SK-N-SH (cell line): Measurements from ENCODE around the gene SNX15. TPM values are rescaled to one million over a fixed set of nuclear protein-coding genes. Genes with fewer than 3 reads are reported as not detected.

ENCODE experiments used
- CTCF ChIA-PET: fragments of 300-600, 350-600 bp; formaldehyde crosslinking; extraction: SDS; loops from one replicate; lab custom pipeline; 2021; lab: Yijun Ruan, JAX
- POLR2A ChIA-PET: fragments of 350-600 bp; sonication (Branson Sonifier 250); formaldehyde crosslinking; extraction: SDS; loops from one replicate; lab custom pipeline; 2020; ENCODE audit warnings: antibody characterized with exemption, inconsistent platforms; lab: Yijun Ruan, JAX
- DNase-seq: peaks from one replicate; pipeline ENCODE4 v3.0.0; 2012
- H2AFZ ChIP-seq: fragments of 200-600 bp; sonication (generic); 2 replicates; pipeline ENCODE4 v1.8.1; 2016; ENCODE audit warnings: antibody characterized with exemption, mild to moderate bottlenecking, low read depth
- H3F3A ChIP-seq: fragments of 200-600 bp; sonication (generic); replicated peaks from 2 replicates; pipeline ENCODE3; 2016; ENCODE audit warnings: antibody characterized with exemption, mild to moderate bottlenecking; ENCODE audit not compliant: insufficient read depth
- H3K27ac ChIP-seq, 2 experiments: fragments of 200-500 bp in 1 of 2; fragments of 200-600 bp in 1 of 2; sonication (Bioruptor generic) in 1 of 2; sonication (generic), shearing (Covaris generic) in 1 of 2; 2 replicates each; pipeline versions ENCODE4 v1.5.1 to v1.6.1; 2014 to 2016; ENCODE audit warnings: low read depth in 2 of 2, inconsistent platforms in 1 of 2, low read length in 1 of 2, mild to moderate bottlenecking in 1 of 2, mixed read lengths in 1 of 2
- H3K27me3 ChIP-seq: fragments of 200-600 bp; sonication (generic), shearing (Covaris generic); 2 replicates; pipeline ENCODE4 v1.6.1; 2016; ENCODE audit warnings: mixed run types; ENCODE audit not compliant: insufficient read depth
- H3K36me3 ChIP-seq, 2 experiments: fragments of 200-500 bp in 1 of 2; fragments of 200-600 bp in 1 of 2; sonication (Bioruptor generic) in 1 of 2; sonication (generic) in 1 of 2; replicated peaks in 1 of 2; 2 replicates each; pipeline versions ENCODE3 to v1.5.1; 2014 to 2016; ENCODE audit warnings: low read length in 1 of 2, mild to moderate bottlenecking in 1 of 2; ENCODE audit not compliant: insufficient read depth in 2 of 2, control insufficient read depth in 1 of 2
- H3K4me1 ChIP-seq, 2 experiments: fragments of 200-500 bp in 1 of 2; fragments of 200-600 bp in 1 of 2; sonication (Bioruptor generic) in 1 of 2; sonication (generic), shearing (Covaris generic) in 1 of 2; 2 replicates each; pipeline versions ENCODE4 v1.5.1 to v1.6.1; 2014 to 2016; ENCODE audit warnings: low read depth in 1 of 2, low read length in 1 of 2, mixed run types in 1 of 2; ENCODE audit not compliant: insufficient read depth in 2 of 2, control insufficient read depth in 1 of 2
- H3K4me2 ChIP-seq: fragments of 200-600 bp; sonication (generic), shearing (Covaris generic); 2 replicates; pipeline ENCODE4 v1.6.1; 2017; ENCODE audit warnings: mixed run types
- H3K4me3 ChIP-seq, 2 experiments: fragments of 200-500 bp in 1 of 2; fragments of 200-600 bp in 1 of 2; sonication (Bioruptor generic) in 1 of 2; sonication (generic), shearing (Covaris generic) in 1 of 2; 2 replicates each; pipeline versions ENCODE4 v1.5.1 to v1.8.1; 2014 to 2016; ENCODE audit warnings: low read depth in 2 of 2, inconsistent platforms in 1 of 2, low read length in 1 of 2, mild to moderate bottlenecking in 1 of 2, mixed read lengths in 1 of 2, moderate library complexity in 1 of 2
- H3K79me2 ChIP-seq: fragments of 200-600 bp; sonication (generic); 2 replicates; pipeline ENCODE4 v1.8.1; 2017; ENCODE audit warnings: mild to moderate bottlenecking; ENCODE audit not compliant: insufficient read depth
- H3K9ac ChIP-seq: fragments of 200-600 bp; sonication (generic); 2 replicates; pipeline ENCODE4 v1.6.1; 2017; ENCODE audit warnings: mixed run types
- H3K9me2 ChIP-seq: fragments of 200-600 bp; sonication (generic); 2 replicates; pipeline ENCODE4 v1.6.1; 2017; ENCODE audit warnings: mixed run types
- H3K9me3 ChIP-seq: fragments of 200-600 bp; sonication (generic); 2 replicates; pipeline ENCODE4 v1.6.1; 2017; ENCODE audit warnings: mixed run types, mild to moderate bottlenecking, moderate library complexity
- H4K20me1 ChIP-seq: fragments of 200-600 bp; sonication (generic); 2 replicates; pipeline ENCODE4 v1.6.1; 2017; ENCODE audit warnings: mild to moderate bottlenecking, mixed run types; ENCODE audit not compliant: insufficient read depth
- FOXJ3 ChIP-seq: sonication (generic); formaldehyde crosslinking; IDR thresholded peaks from 2 replicates; pipeline ENCODE4 v1.5.1; 2020; ENCODE audit warnings: mild to moderate bottlenecking, missing genetic modification reagents
- GABPA ChIP-seq: IDR thresholded peaks from 2 replicates; pipeline ENCODE4 v1.4.0; 2012; ENCODE audit warnings: low read depth, mild to moderate bottlenecking
- IRF3 ChIP-seq: fragments of 150-350 bp; IDR thresholded peaks from 2 replicates; pipeline ENCODE4 v1.6.1; 2016; ENCODE audit warnings: mild to moderate bottlenecking, low read depth, low read length
- NRF1 ChIP-seq: IDR thresholded peaks from 2 replicates; pipeline ENCODE4 v1.6.1; 2012; ENCODE audit warnings: low read depth, mild to moderate bottlenecking, low read length
- PBX3 ChIP-seq: IDR thresholded peaks from 2 replicates; pipeline ENCODE4; 2012
- RAD21 ChIP-seq: IDR thresholded peaks from 2 replicates; pipeline ENCODE4 v1.6.1; 2012; ENCODE audit warnings: mild to moderate bottlenecking, low read length
- RCOR1 ChIP-seq: fragments of 150-350 bp; IDR thresholded peaks from 2 replicates; pipeline ENCODE4 v1.6.1; 2017; ENCODE audit warnings: antibody characterized with exemption, low read length
- RFX5 ChIP-seq: IDR thresholded peaks from 2 replicates; pipeline ENCODE4 v1.6.1; 2012; ENCODE audit warnings: mild to moderate bottlenecking, improper control_type of control experiment, low read length
- SIN3A ChIP-seq: IDR thresholded peaks from 2 replicates; pipeline ENCODE4 v1.6.1; 2012; ENCODE audit warnings: low read depth, mild to moderate bottlenecking, low read length, moderate library complexity, borderline replicate concordance
- TAF1 ChIP-seq: IDR thresholded peaks from 2 replicates; pipeline ENCODE4 v1.6.1; 2012; ENCODE audit warnings: low read depth, mild to moderate bottlenecking, low read length, moderate library complexity, borderline replicate concordance
- TCF12 ChIP-seq: IDR thresholded peaks from 2 replicates; pipeline ENCODE4 v1.4.0; 2012
- USF1 ChIP-seq: IDR thresholded peaks from 2 replicates; pipeline ENCODE4 v1.4.0; 2012; ENCODE audit warnings: low read depth, borderline replicate concordance
- ZBTB33 ChIP-seq: IDR thresholded peaks from 2 replicates; pipeline ENCODE4 v1.4.0; 2012; ENCODE audit warnings: low read depth, borderline replicate concordance
- WGBS: methylation state at CpG from one replicate; pipeline ENCODE4 v1.1.6; 2017; ENCODE audit warnings: low lambda C conversion rate; 5-methylcytosine and 5-hydroxymethylcytosine counted together
- polyA plus RNA-seq, 3 experiments: library from polyadenylated mRNA; depleted of rRNA; stranded (reverse); fragments of >200 nt; gene quantifications; 2 replicates each; pipeline ENCODE4 v1.2.3, GENCODE V29; 2012

SNX15 gene
- polyA plus RNA-seq, 1 of the 3 experiments (the other 2 are of a cell fraction), result 17.2 TPM

GRCh38 chr11:65036931-65037330 is 9.7 kb downstream of the SNX15 start:
- 91% methylated on average over 6 of the region's 6 CpGs for WGBS
- peaks cover 7 to 21% of the 10 kb centered on the region in 2 experiments for H3K36me3 ChIP-seq
- no peaks in the 10 kb centered on the region for H3K9me3 ChIP-seq
- no peak overlapping the region for H3K4me3 ChIP-seq
- no peak for DNase-seq
- no peaks in the 10 kb centered on the region for H4K20me1 ChIP-seq
- no peak for TF ChIP-seq TCF12
- no peak for TF ChIP-seq PBX3
- TF ChIP-seq USF1, result no peak
- TF ChIP-seq RFX5, result no peak
- no peak for TF ChIP-seq SIN3A
- TF ChIP-seq TAF1, result no peak
- no peak for TF ChIP-seq NRF1
- no peak for TF ChIP-seq GABPA
- no peak for TF ChIP-seq RAD21
- no peak for TF ChIP-seq FOXJ3 (CRISPR knock-in tag)
- no peak for TF ChIP-seq ZBTB33
- H3K4me1 ChIP-seq, result peaks cover 0 to 5% of the 10 kb centered on the region in 2 experiments; a peak in 1 of 4 replicates
- ChIA-PET CTCF (no interaction called here), POLR2A (no interaction called here)
- peaks cover 12% of the 10 kb centered on the region for H3F3A ChIP-seq
- H3K27me3 ChIP-seq, result no peaks in the 10 kb centered on the region
- H3K79me2 ChIP-seq, result peaks cover 5% of the 10 kb centered on the region
- no peak overlapping the region for H3K27ac ChIP-seq
- H3K4me2 ChIP-seq, result no peak overlapping the region
- no peak overlapping the region for H3K9ac ChIP-seq
- no peak overlapping the region for H2AFZ ChIP-seq
- H3K9me2 ChIP-seq, result no peaks in the 10 kb centered on the region

GRCh38 chr11:65040520-65040846 is 13.2 kb downstream of the SNX15 start:
- Histone ChIP-seq H3K4me2 (peak overlapping the region; percentile 93), H3K9me3 (no peaks in the 10 kb centered on the region), H4K20me1 (no peaks in the 10 kb centered on the region), H3K36me3 (peaks cover 8 to 28% of the 10 kb centered on the region in 2 experiments), H3K4me1 (peaks cover 5 to 7% of the 10 kb centered on the region in 2 experiments; a peak in 2 of 4 replicates), H3K27ac (peak overlapping the region; percentile 80 to 91), H3K9ac (peak overlapping the region; percentile 70; the same call in 1 of the 2 replicates), H3F3A (peaks cover 12% of the 10 kb centered on the region), H3K9me2 (no peaks in the 10 kb centered on the region), H3K79me2 (peaks cover 30% of the 10 kb centered on the region), H2AFZ (peak overlapping the region; percentile 86), H3K27me3 (no peaks in the 10 kb centered on the region), H3K4me3 (peak overlapping the region; percentile 76 to 81)
- 31% methylated on average over 7 of the region's 7 CpGs for WGBS
- no peak for DNase-seq
- ChIA-PET CTCF (interaction anchor here (1.0 to 3.2 kb wide), 4 partner anchors 9 to 72 kb away, joined by 5 to 35 read pairs (median 11); partner anchors contain the start of genes ARL2, SNX15 and TM7SF2), POLR2A (interaction anchor here (1.1 to 1.3 kb wide), 2 partner anchors 14 to 70 kb away, joined by 3 to 5 read pairs; partner anchors contain the start of gene SNX15)
- TF ChIP-seq IRF3 (no peak), RCOR1 (0 out of 2 replicates have a peak, but pooled peaks have one; percentile 10)
